RWPE2 (cell line): ENCODE measurements around the gene PTPRN2.

ENCODE experiments used
- ATAC-seq: fragments of 200-7000 bp; cut with Tn5 transposase; 3 replicates; pipeline ENCODE4 v1.9.1; 2021; ENCODE audit warnings: low read depth
- DNase-seq: peaks from one replicate; pipeline ENCODE4 v3.0.0-alpha.2; 2020; ENCODE audit warnings: low spot score
- H3K27ac ChIP-seq: fragments of 450-650 bp; 2 replicates; pipeline ENCODE4 v1.5.1; 2017; ENCODE audit warnings: mild to moderate bottlenecking; ENCODE audit not compliant: poor library complexity, severe bottlenecking
- H3K27me3 ChIP-seq: fragments of 250-450 bp; sonication (Bioruptor Pico); 2 replicates; pipeline ENCODE4 v1.5.1; 2021; ENCODE audit warnings: mild to moderate bottlenecking, moderate library complexity; ENCODE audit not compliant: insufficient read depth, poor library complexity, severe bottlenecking
- H3K36me3 ChIP-seq: fragments of 250-450 bp; sonication (Bioruptor Pico); 2 replicates; pipeline ENCODE4 v1.5.1; 2020; ENCODE audit warnings: low read depth, mild to moderate bottlenecking, moderate library complexity
- H3K4me1 ChIP-seq: fragments of 250-450 bp; sonication (Bioruptor Pico); 2 replicates; pipeline ENCODE4 v1.5.1; 2021; ENCODE audit warnings: mild to moderate bottlenecking, moderate library complexity; ENCODE audit not compliant: insufficient read depth, poor library complexity, severe bottlenecking
- H3K4me3 ChIP-seq: fragments of 250-450 bp; sonication (Bioruptor Pico); 2 replicates; pipeline ENCODE4 v1.5.1; 2021; ENCODE audit warnings: mild to moderate bottlenecking, moderate library complexity; ENCODE audit not compliant: severe bottlenecking
- H3K9me3 ChIP-seq: fragments of 250-450 bp; sonication (Bioruptor Pico); 2 replicates; pipeline ENCODE4 v1.5.1; 2021; ENCODE audit warnings: mild to moderate bottlenecking, moderate library complexity; ENCODE audit not compliant: severe bottlenecking
- CTCF ChIP-seq: fragments of 450-650 bp; IDR thresholded peaks from one replicate; pipeline ENCODE4 v1.5.1; 2017; ENCODE audit warnings: mild to moderate bottlenecking, moderate library complexity; ENCODE audit not compliant: poor library complexity, severe bottlenecking

Gene PTPRN2

GRCh38 chr7:158101821-158102450 is 485.7 kb downstream of the PTPRN2 start:
- DNase-seq (no peak), ATAC-seq (no peak)
- H3K36me3 ChIP-seq: no peaks in the 10 kb centered on the region
- TF ChIP-seq CTCF: no peak
- H3K4me1 ChIP-seq: no peaks in the 10 kb centered on the region
- H3K27me3 ChIP-seq: no peaks in the 10 kb centered on the region
- no peaks in the 10 kb centered on the region for H3K9me3 ChIP-seq
- no peak overlapping the region for H3K27ac ChIP-seq
- H3K4me3 ChIP-seq: no peak overlapping the region

- Histone ChIP-seq H3K27me3 (no peaks in the 10 kb centered on the region), H3K27ac (no peak overlapping the region), H3K4me1 (no peaks in the 10 kb centered on the region), H3K4me3 (no peak overlapping the region), H3K9me3 (no peaks in the 10 kb centered on the region), H3K36me3 (no peaks in the 10 kb centered on the region)
- DNase-seq (peak; percentile 64), ATAC-seq (no peak)
- TF ChIP-seq CTCF: no peak
These were observed 489.2 kb downstream of the PTPRN2 start for GRCh38 chr7:158098125-158099030.

- Histone ChIP-seq H3K36me3 (no peaks in the 10 kb centered on the region), H3K27ac (no peak overlapping the region), H3K4me1 (no peaks in the 10 kb centered on the region), H3K4me3 (no peak overlapping the region), H3K27me3 (no peaks in the 10 kb centered on the region), H3K9me3 (no peaks in the 10 kb centered on the region)
- DNase-seq: peak; percentile 30
- TF ChIP-seq CTCF: no peak
- peak; percentile 38; the same call in 2 of the 3 replicates for ATAC-seq
These were observed 490.0 kb downstream of the PTPRN2 start for GRCh38 chr7:158097453-158098124.

- ATAC-seq: no peak
- no peak for DNase-seq
- no peaks in the 10 kb centered on the region for H3K36me3 ChIP-seq
- no peaks in the 10 kb centered on the region for H3K27me3 ChIP-seq
- no peak overlapping the region for H3K27ac ChIP-seq
- no peaks in the 10 kb centered on the region for H3K9me3 ChIP-seq
- no peak overlapping the region for H3K4me3 ChIP-seq
- no peaks in the 10 kb centered on the region for H3K4me1 ChIP-seq
- TF ChIP-seq CTCF: no peak
These were observed 490.5 kb downstream of the PTPRN2 start for GRCh38 chr7:158097106-158097452.
